Medulla oblongata (tissue), 1 donor: ENCODE data around the gene CMKLR1.

Experiments
- DNase-seq: peaks from one replicate; pipeline ENCODE4 v3.0.0-alpha.2; 2015; ENCODE audit errors: extremely low spot score

The CMKLR1 gene, protein sequence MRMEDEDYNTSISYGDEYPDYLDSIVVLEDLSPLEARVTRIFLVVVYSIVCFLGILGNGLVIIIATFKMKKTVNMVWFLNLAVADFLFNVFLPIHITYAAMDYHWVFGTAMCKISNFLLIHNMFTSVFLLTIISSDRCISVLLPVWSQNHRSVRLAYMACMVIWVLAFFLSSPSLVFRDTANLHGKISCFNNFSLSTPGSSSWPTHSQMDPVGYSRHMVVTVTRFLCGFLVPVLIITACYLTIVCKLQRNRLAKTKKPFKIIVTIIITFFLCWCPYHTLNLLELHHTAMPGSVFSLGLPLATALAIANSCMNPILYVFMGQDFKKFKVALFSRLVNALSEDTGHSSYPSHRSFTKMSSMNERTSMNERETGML

DNA sequence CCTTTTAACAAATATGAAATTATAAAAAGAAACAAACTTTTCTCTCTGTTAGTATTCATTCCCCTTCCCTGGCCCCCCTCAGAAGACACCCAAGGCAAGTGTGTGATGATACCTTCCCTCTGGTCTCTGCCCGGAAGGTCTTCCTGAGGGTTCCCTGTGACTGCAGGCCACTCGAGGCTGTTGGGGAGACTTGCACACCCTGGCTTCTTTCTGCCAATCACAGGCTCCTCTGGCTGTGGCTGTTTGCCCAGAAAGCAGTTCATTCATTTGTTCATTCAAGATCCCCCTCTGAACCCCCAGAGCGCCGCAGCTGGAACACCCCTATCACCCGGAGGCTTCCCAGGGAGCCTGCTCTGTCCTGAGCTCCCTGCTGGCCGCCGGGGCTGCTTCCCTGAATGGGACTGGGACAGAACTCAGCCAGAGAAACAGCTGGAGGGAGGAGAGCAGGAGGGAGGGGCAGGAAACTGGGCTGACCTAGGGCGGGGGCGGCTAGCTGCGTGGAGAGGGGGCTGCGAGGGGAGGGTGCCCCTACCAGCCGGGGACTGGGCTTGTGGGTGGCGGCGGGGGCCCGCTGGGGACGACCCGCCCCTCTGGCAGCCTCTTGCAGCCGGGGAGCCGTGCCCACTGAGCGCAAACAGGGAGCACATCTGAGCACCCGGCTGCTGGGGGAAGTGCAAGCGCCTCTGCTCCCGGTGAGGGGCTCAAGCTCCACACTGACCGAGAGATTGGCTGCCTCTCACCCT is at the start of gene CMKLR1:
TSS of gene CMKLR1 (minus strand) at position 397 of the 743 bp plus-strand sequence. CDS start 45,720 bp downstream, outside the sequence.
- DNase-seq = peak; percentile 27

DNA sequence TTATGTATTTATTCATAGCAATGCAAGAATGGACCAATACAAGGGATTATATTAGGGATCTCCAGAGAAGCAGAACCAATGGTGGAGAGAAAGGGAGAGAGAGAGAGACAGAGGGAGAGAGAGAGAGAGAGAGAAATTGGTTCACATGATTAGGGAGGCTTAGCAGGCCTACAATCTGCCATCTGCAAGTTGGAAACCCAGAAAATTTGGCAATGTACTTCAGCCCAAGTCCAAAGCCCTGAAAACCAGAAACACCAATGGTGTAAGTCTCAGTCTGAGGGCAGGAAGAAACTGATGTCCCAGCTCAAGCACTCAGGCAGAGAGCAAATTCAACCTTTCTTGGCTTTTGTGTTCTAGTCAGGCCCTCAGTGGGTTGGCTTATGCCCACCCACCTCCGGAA is 48.7 kb upstream of the CMKLR1 start:
- DNase-seq = no peak

DNA sequence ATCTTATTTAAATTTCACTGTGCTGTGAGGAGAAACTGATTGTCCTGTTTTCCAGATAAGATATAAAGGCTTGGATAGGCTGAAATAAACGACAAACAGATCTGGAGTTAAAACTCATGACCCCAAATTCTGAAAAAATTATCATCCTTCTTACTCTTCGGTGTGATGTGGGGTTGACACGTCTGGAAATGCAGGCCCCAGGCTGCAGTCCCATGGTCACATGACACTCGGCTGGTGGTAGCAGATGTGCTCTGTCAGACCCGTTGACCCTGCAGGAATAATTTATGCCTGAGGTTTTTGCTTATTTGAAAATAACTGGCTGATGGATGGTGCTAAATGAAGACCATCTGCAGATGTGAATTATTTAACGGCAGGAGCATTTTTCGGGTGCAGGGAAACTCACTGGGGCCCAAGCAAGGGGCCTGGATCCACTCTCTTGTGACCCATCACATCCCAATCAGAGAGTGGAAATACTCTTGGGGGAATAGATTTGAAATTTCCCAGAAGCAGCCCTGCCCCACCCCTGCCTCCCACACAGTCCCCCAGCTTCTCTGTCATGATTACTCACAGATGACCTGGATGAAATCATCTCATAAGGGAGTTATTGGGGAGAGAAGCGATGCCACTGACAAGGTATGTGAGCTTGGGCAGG is 47.7 kb upstream of the CMKLR1 start:
- DNase-seq = no peak

DNA sequence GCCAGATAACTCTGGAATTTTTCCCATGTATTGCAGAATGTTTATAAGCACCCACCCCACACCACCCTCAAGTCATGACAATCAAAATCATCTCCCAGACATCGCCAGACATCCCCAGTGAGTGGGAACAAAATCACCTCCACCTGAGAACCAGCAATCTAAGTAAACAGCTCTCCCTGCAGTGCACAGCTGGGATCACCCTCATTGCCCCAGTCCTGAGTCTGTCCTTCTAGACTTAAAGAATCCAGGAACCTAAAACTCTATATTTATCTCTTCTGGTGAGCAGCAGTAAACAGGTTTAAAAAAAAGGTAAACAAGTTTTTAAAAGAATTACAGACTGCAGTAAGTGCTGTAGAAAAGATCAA is 43.3 kb upstream of the CMKLR1 start:
- DNase-seq = no peak

DNA sequence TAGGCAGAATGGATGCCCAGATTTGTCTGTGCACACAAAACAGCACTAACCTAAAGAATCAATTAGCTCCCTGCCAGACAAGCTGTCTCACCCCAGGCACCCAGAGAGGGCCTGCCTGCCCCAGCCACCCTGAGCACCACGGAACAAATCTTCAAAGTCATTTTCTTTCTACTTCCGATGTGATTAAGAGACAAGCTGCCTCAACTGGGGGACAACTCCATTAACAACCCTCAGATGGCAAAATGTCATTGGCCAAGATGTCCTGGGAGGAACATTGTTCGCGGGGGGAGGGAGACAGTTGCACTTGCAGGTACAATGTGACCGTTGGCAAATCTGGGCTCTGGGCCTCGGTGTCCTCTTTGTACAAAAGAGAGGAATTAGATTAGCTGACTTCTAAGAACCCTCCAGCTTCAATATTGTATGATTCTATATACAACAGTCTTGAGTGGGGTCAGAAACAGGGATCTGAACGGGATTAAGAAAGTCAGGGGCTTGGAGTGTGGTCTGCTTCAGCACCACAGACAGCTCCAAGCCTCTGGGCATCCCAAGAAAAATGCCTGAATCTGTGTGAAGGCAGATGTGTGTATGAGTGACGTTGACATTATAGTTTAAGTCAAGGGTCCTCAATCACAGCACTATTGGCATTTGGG is 42.8 kb upstream of the CMKLR1 start:
- DNase-seq = no peak

DNA sequence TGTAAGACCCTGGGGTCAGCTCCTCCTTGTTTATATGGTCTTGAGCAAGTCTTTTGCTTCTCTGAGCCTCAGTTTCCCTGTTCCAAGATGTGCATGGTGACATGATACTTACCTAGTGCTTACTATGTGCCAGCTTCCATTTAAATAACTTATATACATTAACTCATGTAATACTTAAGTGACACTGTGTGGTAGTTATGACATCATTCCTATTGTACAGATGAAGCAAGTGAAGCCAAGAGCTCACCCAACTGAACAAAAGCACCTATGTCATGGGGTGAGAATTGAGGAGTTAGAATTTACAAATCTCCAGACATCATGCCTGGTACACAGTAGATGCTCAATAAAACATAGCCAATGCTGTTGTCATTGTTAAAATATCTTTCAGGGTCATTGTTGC is 41.3 kb upstream of the CMKLR1 start:
- no peak for DNase-seq

DNA sequence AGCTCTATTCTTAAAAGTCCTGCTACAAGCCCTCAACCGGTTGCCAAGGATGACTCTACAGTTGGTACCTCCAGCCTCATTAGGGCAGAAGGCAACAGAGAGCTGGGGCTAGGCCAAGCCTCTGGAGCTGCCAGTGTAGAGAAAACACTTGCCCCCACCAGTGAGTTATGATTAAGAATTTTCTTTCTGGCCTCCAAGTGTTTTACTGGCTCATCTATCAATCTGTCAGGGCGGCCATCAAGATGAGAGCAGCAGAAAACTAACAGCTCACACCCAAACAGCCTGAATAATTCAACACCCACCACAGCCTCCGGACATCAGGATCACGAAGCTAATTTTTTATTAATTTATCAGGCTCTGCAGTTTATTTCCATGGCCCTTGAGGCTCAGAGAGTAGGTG is 40.7 kb upstream of the CMKLR1 start:
- DNase-seq = no peak

DNA sequence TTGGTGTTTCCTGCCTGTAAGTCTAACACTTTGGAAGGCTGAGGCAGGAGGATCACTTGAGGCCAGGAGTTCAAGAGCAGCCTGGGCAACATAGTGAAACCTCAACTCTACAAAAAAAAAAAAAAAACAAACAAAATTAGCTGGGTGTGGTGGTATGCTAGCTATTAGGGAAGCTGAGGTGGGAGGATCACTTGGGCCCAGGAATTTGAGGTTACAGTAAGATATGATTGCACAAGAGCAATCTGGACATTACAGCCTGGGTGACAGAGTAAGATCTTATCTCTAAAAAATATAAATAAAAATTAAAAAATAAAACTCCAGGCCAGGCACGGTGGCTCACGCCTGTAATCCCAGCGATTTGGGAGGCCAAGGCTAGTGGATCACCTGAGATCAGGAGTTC is 39.8 kb upstream of the CMKLR1 start:
- no peak for DNase-seq

DNA sequence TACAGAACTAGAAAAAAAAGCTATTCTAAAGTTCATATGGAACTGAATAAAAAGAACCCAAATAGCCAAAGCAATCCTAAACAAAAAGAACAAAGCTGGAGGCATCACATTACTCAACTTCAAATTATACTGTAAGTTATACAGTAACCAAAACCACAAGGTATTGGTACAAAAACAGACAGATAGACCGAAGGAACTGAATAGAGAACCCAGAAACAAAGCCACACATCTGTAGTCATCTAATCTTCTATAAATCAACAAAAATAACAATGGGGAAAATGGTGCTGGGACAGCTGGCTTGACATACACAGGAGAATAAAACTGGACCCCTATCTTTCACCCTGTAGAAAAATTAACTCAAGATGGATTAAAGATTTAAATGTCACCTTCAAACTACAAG is 38.1 kb upstream of the CMKLR1 start:
- no peak for DNase-seq

DNA sequence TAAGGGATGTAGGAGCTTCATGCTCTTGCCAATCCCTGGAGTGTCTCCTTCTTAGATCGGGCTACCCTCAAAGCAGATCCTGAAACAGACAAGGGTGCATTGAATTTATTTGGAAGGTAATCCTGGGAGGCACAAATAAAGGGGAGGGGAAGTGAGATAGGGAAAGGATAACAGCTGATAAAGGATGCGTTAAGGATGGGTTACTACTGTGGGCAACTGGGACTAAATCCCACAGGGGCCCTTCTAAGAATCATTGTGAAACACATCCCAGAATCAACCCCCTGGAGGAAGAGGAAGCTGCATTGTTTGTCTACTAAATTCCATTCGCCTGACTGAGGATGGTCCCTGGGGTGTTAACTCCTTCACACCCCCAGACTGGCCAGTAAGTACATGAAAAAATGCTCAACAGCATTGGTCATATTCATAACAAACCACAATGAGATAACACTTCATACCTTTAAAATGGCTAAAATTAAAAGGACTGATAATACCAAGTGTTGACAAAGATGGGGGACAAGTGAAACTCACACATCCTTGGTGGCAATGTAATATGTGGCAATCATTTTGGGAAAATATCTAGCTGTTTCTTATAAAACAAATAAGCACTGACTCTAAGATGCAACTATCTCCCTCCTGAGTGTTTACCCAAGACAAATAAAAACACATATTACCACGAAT is 37.0 kb upstream of the CMKLR1 start:
- DNase-seq = no peak

DNA sequence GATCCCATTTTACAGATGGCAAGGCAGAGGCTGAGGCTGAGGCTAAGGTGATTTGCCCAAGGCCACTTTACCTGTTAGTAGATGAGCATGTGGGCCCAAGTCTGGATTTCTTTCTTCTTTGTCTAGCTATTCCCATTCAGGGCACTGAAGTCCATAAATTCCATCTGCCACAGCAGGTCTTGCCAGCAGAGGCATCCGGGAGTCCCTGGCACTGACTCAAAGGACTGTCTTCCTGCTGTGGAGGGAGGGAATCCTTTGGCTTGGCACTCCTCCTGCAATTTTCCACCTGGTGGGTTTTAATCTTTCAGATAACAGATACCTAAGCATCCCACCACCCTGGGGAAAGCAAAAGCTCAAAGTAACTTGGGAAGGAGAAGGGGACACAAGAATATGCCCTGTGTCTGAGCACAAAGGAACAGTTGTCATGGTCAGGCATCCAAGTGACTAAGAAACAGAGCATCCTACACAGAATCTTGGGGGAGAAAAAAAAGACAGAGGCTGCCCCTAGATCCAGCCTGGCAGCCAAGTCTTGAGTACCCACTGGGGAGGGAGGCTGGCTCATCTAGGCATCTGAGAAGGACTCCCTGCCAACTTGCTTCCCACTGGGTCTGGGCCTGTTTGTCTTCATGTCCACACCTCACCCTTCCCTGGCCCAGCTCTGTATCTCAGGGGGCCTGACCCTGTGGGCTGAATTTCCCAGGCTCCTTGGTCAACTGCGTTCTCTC is 35.6 kb upstream of the CMKLR1 start:
- no peak for DNase-seq

DNA sequence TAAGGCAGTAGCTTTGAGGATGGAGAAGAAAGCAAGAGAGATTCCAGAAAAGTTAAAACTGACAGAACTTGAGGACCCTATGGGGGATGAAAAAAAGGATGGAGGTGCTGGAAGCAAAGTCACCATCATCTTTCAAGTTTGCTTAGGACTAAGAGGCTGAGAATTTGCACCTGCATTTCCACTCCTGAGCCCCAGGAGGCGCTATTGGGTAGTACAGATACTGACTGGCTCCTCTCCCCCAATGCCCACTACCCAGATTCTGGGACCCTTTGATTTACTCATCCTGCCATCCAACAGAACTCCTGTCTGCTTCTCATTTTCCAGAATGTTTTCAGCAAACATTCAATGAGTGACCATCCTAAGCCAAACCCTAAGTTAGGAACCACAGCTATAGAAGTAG is 34.0 kb upstream of the CMKLR1 start:
- DNase-seq = no peak

DNA sequence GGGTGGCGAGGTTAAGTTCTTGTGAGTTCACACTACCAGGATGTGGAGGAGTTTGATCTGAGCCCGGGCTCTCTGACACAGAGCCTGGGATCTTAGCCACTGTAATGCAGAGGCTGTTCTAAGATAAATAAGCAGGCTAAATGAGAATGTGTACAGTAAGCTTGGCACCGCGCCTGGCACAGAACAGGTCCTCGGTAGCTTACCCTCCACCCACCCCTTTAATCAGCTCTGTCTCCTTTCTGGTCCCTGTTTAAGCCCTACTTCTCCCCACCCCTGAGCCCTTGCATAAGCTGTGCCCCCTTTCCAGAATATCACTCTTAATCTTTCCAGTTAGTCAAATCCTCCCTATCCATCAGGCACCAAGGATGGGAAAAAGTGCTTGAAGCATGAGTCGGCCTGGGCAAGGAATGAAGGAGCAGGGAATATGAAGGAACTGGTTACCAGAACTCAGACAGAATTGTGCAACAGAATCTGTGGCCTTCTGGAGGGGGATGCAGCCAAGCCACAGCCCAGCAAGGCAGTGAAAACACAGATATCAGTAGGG is 32.8 kb upstream of the CMKLR1 start:
- DNase-seq = no peak

DNA sequence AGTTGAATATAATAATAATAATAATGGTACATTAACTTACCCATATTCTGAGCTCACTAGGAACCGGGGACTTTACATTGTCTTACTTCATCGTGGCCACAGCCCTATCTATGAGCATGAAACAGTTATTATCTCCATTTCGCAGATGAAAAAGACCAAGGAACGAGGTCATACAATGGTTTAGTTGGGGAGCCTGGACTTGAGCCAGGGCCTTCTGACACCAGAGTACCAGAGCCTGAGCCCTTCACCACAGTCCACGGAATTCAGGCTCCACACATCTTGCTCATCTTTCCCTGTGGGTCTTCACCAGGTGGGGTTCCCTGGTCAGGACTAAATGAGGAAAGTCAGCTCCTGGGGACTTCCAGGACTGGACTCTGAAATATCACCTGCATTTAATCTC is 31.3 kb upstream of the CMKLR1 start:
- no peak for DNase-seq

DNA sequence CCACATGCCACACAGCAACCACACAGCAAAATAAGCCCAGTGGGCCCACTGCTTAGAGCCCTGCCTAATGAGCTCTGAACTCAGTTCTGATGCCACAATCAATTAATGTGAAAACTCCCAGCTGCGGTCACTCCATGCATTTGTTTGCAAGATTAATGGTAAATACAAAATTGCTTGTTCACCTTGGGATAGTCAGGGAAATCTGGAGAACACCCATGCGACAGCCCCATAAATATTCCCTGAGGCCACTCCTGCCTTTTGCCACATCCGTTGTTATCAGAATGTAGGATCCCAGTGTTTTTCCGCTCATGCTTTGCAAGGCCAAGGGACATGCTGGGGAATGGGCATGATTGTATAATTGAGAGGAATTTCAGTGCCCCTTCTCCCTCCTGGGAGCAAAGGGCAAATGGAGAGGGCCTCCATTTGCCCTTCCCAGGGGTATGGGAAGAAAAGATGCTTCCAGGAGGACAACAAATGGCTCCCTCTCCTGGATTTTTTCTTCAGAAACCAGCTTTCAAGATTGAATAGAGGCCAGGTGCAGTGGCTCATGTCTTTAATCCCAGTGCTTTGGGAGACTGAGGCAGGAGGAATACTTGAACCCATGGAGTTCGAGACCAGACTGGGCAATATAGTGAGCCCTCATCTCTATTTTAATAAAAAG is 30.8 kb upstream of the CMKLR1 start:
- no peak for DNase-seq

DNA sequence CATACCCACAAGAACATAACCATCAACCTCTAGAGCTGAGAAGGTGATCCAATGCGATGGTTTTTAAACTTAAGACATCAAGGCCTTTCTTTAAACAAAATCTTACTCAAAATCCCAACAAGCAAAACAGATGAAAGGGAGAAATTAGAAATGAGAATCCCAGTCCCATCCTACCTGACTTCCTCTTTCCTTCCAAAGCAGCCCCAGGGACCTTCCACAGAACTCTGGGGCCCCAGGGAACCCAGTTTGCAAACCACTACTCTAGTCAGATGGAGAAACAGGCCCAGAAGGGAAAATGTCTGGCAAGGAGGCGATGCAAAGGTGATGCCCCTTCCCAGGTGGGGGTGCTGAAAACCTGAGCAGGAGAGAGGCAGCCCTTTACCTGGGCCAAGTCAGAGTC is 29.0 kb upstream of the CMKLR1 start:
- no peak for DNase-seq

DNA sequence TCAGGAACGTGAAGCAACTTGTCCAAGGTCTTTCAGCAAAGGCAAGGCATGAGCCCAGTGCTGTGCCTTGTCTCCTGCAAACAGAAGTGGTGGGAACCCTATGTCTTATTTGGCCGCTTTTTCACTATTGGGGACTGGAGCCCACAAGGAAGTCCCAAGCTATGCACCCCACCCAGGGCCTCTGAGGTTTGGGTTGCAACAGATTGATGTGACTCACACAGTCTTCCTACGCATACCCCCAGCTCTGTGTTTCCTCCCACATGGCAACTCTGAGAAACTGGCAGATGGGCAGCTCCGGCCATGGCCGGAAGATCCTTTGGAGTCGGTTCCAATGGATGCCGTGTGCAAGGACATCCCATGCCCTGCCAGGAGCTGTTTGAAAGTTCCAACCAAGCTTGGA is 28.3 kb upstream of the CMKLR1 start:
- DNase-seq = peak; percentile 8

DNA sequence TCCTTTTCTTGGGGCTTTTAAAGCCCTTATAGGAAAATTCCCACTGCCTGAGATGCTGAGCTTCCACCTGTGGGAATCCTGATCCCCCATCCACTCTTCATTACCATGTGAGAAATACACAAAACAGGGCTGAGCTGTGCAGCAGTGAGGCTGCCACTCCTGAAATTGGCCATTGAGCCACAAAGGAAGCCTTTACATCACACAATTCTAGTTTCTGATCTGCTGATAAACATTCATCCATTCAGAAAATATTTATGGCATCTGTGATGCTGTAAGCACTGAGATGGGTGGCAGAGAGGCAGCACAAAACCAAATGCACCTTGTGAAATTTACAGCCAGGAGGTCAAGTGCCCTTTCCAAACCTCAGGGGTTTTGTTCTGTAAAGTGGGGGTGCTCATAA is 26.2 kb upstream of the CMKLR1 start:
- no peak for DNase-seq

DNA sequence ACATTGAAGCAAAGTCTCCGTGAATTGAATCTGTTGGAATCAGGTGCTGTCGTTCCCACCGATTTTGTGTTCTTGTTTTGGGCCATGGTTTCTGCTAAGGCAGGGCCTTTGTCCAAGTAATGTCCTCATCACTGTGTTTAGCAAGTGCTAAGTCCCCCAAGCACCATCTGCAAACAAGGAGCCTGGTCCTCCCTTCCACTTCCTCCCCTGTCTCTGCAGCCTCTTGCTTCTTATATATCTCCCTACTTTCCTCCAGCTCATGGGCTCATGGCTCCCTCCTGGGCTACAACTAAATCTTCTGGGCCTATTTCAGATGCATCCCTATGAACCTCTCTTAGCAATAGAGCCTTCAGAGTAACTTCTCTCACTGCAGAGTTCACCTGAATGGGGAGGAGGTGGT is 25.8 kb upstream of the CMKLR1 start:
- no peak for DNase-seq

DNA sequence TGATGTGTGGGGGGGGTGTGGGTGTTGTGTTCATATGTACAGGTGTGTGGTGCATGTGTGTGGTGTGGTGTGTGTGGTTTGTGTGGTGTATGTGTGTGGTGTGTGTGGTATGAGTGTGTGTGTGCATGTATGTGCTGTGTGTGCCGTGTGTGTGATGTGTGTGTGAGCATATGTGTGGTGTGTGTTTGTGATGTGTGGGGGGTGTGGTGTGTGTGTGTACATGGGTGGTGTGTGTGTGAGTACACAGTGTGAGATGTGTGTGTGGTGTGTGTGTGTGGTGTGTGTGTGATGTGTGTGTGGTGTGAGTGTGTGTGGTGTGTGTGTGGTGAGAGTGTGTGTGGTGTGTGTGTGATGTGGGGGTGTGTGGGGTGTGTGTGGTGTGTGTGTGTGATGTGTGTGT is 24.5 kb upstream of the CMKLR1 start:
- DNase-seq = no peak
